SK-N-SH treated with all-trans-retinoic acid at 6 μM for 48 hours (cell line): ENCODE data around the gene FAM117A.
A peak's percentile ranks its signal among the peaks of the same experiment; 100 is the strongest.

ENCODE experiments used
- ATAC-seq: fragments of 200-7000 bp; cut with Tn5 transposase; 3 replicates; pipeline ENCODE4 v1.9.1; 2020; ENCODE audit warnings: mild to moderate bottlenecking, moderate library complexity
- ARNTL ChIP-seq: fragments of 450-650 bp; formaldehyde crosslinking; IDR thresholded peaks from 2 replicates; pipeline ENCODE4 v1.5.0; 2020; ENCODE audit warnings: low read depth, mild to moderate bottlenecking, moderate library complexity, borderline replicate concordance
- BACH2 ChIP-seq: fragments of 250-450 bp; sonication (Bioruptor Pico); IDR thresholded peaks from 2 replicates; pipeline ENCODE4 v1.9.0; 2021; ENCODE audit warnings: mild to moderate bottlenecking, borderline replicate concordance
- ESRRG ChIP-seq: fragments of 250-450 bp; sonication (Bioruptor Pico); IDR thresholded peaks from 2 replicates; pipeline ENCODE4 v1.6.1; 2021; ENCODE audit warnings: mild to moderate bottlenecking
- GLIS3 ChIP-seq: fragments of 250-450 bp; sonication (Bioruptor Pico); IDR thresholded peaks from 2 replicates; pipeline ENCODE4 v1.5.0; 2020; ENCODE audit warnings: mild to moderate bottlenecking, moderate library complexity
- ISL1 ChIP-seq: fragments of 250-450 bp; sonication (Bioruptor Pico); IDR thresholded peaks from 2 replicates; pipeline ENCODE4 v2.1.2; 2022; ENCODE audit warnings: mild to moderate bottlenecking, moderate library complexity
- OSR1 ChIP-seq: fragments of 250-450 bp; sonication (Bioruptor Pico); IDR thresholded peaks from 2 replicates; pipeline ENCODE4 v1.8.0; 2022; ENCODE audit warnings: moderate library complexity, mild to moderate bottlenecking, inconsistent platforms
- PPARA ChIP-seq: fragments of 250-450 bp; sonication (Bioruptor Pico); IDR thresholded peaks from 2 replicates; pipeline ENCODE4 v1.5.0; 2020; ENCODE audit warnings: mild to moderate bottlenecking, borderline replicate concordance
- RARB ChIP-seq: fragments of 250-450 bp; sonication (Bioruptor Pico); IDR thresholded peaks from 2 replicates; pipeline ENCODE4 v1.8.0; 2021; ENCODE audit warnings: mild to moderate bottlenecking, moderate library complexity
- SNAI2 ChIP-seq: fragments of 250-450 bp; sonication (Bioruptor Pico); IDR thresholded peaks from 2 replicates; pipeline ENCODE4 v1.5.0; 2020; ENCODE audit warnings: mild to moderate bottlenecking, moderate library complexity
- TCF4 ChIP-seq: fragments of 250-450 bp; sonication (Bioruptor Pico); IDR thresholded peaks from 2 replicates; pipeline ENCODE4 v1.8.0; 2021; ENCODE audit warnings: mild to moderate bottlenecking, moderate library complexity, borderline replicate concordance
- TOX ChIP-seq: fragments of 250-450 bp; sonication (Bioruptor Pico); IDR thresholded peaks from 2 replicates; pipeline ENCODE4 v1.8.0; 2021; ENCODE audit warnings: mild to moderate bottlenecking, moderate library complexity, borderline replicate concordance
- ZC3H10 ChIP-seq: fragments of 250-450 bp; sonication (Bioruptor Pico); IDR thresholded peaks from 2 replicates; pipeline ENCODE4 v1.5.1; 2021; ENCODE audit warnings: mild to moderate bottlenecking, moderate library complexity
- ZFP3 ChIP-seq: fragments of 250-450 bp; sonication (Bioruptor Pico); IDR thresholded peaks from 2 replicates; pipeline ENCODE4 v1.5.0; 2020; ENCODE audit warnings: mild to moderate bottlenecking, moderate library complexity
- ZNF565 ChIP-seq: fragments of 450-650 bp; formaldehyde crosslinking; conservative IDR thresholded peaks from 2 replicates; pipeline ENCODE4 v1.5.0; 2020; ENCODE audit warnings: low read depth, mild to moderate bottlenecking, moderate library complexity
- ZNF8 ChIP-seq: fragments of 450-650 bp; formaldehyde crosslinking; IDR thresholded peaks from 2 replicates; pipeline ENCODE4 v1.5.0; 2020; ENCODE audit warnings: mild to moderate bottlenecking, moderate library complexity
- TF ChIP-seq, protein P1 (sequence below): fragments of 250-450 bp; sonication (Bioruptor Pico); IDR thresholded peaks from 2 replicates; pipeline ENCODE4 v1.8.0; 2021; ENCODE audit warnings: low read depth, mild to moderate bottlenecking, moderate library complexity, borderline replicate concordance
- TF ChIP-seq, protein P2 (sequence below): fragments of 250-450 bp; sonication (Bioruptor Pico); IDR thresholded peaks from 2 replicates; pipeline ENCODE4 v1.5.0; 2020; ENCODE audit warnings: mild to moderate bottlenecking, moderate library complexity
- TF ChIP-seq, protein P3 (sequence below): fragments of 250-450 bp; sonication (Bioruptor Pico); IDR thresholded peaks from 2 replicates; pipeline ENCODE4 v1.5.1; 2020; ENCODE audit warnings: low read depth, mild to moderate bottlenecking, moderate library complexity
- TF ChIP-seq, protein P4 (sequence below): fragments of 250-450 bp; sonication (Bioruptor Pico); IDR thresholded peaks from 2 replicates; pipeline ENCODE4 v1.5.1; 2021; ENCODE audit warnings: mild to moderate bottlenecking, moderate library complexity

FAM117A gene

DNA sequence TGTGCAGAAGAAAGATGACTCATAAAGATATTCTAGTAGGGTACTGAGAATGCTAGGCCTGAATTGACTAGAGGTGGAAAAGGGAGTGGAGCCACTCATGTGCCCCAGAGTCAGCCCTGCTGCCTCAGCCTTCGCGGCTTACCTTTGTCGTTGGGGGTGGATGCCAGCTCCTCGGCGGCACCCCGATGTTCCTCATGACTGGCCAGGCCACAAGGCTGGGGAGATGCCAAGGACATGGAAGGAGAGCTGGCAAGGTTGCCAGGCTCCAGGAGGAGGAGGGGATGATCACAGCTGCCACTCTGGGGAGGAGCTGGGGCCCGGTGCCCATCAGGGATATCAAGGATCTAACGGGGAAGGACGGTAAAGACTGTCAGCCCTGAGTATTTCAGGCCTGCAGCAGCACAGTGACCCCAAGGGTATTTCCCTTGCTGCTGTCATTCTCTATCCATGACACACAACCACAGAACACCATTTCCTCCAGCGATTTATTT, 46.5 kb downstream of the FAM117A start:
- TF ChIP-seq ZNF565 (CRISPR knock-in tag) = no peak
- no peak for TF ChIP-seq ISL1
- TF ChIP-seq, protein P1, sequence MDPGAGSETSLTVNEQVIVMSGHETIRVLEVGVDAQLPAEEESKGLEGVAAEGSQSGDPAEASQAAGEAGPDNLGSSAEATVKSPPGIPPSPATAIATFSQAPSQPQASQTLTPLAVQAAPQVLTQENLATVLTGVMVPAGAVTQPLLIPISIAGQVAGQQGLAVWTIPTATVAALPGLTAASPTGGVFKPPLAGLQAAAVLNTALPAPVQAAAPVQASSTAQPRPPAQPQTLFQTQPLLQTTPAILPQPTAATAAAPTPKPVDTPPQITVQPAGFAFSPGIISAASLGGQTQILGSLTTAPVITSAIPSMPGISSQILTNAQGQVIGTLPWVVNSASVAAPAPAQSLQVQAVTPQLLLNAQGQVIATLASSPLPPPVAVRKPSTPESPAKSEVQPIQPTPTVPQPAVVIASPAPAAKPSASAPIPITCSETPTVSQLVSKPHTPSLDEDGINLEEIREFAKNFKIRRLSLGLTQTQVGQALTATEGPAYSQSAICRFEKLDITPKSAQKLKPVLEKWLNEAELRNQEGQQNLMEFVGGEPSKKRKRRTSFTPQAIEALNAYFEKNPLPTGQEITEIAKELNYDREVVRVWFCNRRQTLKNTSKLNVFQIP (CRISPR knock-in tag) = no peak
- TF ChIP-seq, protein P2, sequence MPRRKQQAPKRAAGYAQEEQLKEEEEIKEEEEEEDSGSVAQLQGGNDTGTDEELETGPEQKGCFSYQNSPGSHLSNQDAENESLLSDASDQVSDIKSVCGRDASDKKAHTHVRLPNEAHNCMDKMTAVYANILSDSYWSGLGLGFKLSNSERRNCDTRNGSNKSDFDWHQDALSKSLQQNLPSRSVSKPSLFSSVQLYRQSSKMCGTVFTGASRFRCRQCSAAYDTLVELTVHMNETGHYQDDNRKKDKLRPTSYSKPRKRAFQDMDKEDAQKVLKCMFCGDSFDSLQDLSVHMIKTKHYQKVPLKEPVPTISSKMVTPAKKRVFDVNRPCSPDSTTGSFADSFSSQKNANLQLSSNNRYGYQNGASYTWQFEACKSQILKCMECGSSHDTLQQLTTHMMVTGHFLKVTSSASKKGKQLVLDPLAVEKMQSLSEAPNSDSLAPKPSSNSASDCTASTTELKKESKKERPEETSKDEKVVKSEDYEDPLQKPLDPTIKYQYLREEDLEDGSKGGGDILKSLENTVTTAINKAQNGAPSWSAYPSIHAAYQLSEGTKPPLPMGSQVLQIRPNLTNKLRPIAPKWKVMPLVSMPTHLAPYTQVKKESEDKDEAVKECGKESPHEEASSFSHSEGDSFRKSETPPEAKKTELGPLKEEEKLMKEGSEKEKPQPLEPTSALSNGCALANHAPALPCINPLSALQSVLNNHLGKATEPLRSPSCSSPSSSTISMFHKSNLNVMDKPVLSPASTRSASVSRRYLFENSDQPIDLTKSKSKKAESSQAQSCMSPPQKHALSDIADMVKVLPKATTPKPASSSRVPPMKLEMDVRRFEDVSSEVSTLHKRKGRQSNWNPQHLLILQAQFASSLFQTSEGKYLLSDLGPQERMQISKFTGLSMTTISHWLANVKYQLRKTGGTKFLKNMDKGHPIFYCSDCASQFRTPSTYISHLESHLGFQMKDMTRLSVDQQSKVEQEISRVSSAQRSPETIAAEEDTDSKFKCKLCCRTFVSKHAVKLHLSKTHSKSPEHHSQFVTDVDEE (CRISPR knock-in tag) = no peak
- ATAC-seq = no peak

DNA sequence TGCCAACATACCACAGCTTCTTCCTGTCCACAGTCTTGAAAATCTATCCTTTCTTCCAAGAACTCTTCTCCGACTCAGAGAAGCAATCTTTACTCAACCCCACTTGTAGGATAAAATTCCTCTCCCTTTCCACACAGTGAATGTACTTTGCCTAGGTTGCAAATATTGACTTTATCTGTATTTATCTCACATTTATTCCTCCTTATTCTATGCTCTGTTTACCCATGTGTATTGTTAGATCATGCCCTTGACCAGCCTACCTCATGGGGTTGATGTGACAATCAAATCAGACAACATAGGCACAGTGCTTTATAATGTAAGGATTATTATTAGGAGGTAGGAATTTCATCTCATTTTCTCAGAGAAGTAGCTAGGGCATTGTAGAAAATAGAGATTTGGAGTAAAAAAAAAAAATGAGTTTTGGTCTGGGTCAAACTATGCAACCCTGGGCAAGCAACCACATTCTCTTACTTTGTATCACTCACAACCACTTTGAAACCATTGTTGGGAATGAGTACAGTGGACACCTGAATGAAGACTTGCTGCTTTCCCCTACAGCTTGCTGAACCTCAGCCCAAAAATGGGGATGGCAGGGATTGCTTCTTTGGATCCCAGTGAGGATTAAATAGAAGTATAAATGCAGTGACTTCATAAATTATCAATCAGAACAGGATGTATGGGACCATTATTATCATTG, 47.1 kb downstream of the FAM117A start:
- ATAC-seq = no peak
- TF ChIP-seq TCF4 (CRISPR knock-in tag) = no peak
- TF ChIP-seq BACH2 (CRISPR knock-in tag) = no peak

DNA sequence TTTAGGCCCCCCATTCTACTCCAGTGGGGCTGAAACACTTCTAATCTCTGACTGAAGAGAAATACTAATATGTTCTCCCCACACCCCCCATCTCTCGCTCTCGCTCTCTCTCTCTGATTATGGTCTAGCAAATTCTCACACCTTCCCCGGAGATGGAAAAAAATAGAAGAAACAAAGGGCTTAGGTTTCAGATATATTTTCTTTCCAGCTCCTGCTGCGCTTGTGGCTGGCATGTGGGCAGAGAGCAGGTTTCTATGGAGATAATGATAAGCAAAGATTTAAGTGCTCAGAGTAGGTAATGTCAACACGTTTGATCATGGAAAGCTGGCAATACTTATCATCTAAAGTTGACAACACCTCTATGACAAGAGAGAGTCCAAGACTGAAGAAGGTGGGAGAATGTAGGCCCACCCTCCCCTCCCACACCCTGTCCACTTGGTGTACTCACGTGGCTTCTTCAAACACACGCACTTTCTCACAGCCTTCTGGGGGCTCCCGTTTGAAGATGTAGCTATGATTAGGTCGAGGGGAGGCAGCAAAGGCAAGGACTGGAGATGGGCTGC, 48.1 kb downstream of the FAM117A start:
- TF ChIP-seq ZC3H10 (CRISPR knock-in tag) = no peak
- TF ChIP-seq, all 23 proteins: peak for 0

DNA sequence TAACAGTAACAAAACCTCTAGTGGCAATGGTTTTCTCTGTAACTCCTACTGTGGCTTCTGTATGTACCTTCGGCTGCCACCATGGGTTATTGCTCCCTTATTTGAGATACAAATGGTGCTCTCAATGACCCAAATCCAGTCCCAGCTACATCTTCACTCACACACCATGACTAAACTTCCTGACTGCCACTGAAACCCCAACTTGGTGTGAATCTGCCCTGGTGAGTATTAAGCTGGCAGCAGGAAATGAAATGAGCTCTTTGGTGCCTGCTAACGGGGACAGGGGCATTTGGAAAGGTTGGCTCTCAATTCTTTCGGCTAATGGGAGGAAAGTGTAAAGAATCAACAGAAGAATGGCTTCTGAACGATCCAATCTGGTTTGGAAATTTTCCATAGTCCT, 48.7 kb downstream of the FAM117A start:
- TF ChIP-seq TOX (CRISPR knock-in tag) (no peak), GLIS3 (CRISPR knock-in tag) (no peak), ZNF8 (no peak), ISL1 (no peak), ESRRG (CRISPR knock-in tag) (no peak), ZNF565 (CRISPR knock-in tag) (no peak), RARB (CRISPR knock-in tag) (no peak), ARNTL (no peak)
- ATAC-seq = no peak

More for the DNA sequence above, 48.1 kb downstream of the FAM117A start:
- no peak for ATAC-seq

DNA sequence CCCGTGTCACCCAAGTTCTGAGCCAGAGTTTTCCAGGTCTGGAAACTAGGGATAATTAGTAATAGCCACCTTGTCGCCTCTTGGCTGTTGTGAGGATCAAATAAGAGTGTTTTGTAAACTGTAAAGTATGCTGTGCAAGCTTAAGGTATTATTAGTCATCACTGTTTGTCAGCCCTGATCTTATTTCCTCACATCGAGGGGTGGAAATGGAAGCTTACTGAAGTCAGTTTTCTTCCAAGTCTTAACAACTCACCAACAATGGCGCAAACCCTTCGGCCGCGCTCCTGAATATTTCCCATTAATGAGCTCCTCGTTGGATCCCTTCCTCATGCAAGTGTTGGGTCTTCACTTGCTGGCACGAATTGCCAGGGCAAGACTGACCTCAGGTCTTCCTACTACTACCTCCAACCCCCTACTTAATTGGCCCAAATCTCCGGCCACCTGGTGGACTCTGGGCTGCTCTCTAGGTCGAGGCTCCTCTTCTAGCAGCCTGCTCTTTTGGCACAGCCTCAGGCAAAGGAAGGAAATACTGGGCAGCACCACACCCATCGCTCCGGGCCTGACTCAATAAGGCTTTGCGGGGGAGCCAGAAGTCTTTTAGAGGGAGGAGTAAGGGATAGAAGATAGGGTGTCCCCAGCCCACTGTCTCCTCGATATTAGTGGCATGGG, 55.3 kb downstream of the FAM117A start:
- no peak for ATAC-seq
- TF ChIP-seq ESRRG (CRISPR knock-in tag) = no peak
- TF ChIP-seq, protein P3, sequence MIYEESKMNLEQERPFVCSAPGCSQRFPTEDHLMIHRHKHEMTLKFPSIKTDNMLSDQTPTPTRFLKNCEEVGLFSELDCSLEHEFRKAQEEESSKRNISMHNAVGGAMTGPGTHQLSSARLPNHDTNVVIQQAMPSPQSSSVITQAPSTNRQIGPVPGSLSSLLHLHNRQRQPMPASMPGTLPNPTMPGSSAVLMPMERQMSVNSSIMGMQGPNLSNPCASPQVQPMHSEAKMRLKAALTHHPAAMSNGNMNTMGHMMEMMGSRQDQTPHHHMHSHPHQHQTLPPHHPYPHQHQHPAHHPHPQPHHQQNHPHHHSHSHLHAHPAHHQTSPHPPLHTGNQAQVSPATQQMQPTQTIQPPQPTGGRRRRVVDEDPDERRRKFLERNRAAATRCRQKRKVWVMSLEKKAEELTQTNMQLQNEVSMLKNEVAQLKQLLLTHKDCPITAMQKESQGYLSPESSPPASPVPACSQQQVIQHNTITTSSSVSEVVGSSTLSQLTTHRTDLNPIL (CRISPR knock-in tag) = no peak

DNA sequence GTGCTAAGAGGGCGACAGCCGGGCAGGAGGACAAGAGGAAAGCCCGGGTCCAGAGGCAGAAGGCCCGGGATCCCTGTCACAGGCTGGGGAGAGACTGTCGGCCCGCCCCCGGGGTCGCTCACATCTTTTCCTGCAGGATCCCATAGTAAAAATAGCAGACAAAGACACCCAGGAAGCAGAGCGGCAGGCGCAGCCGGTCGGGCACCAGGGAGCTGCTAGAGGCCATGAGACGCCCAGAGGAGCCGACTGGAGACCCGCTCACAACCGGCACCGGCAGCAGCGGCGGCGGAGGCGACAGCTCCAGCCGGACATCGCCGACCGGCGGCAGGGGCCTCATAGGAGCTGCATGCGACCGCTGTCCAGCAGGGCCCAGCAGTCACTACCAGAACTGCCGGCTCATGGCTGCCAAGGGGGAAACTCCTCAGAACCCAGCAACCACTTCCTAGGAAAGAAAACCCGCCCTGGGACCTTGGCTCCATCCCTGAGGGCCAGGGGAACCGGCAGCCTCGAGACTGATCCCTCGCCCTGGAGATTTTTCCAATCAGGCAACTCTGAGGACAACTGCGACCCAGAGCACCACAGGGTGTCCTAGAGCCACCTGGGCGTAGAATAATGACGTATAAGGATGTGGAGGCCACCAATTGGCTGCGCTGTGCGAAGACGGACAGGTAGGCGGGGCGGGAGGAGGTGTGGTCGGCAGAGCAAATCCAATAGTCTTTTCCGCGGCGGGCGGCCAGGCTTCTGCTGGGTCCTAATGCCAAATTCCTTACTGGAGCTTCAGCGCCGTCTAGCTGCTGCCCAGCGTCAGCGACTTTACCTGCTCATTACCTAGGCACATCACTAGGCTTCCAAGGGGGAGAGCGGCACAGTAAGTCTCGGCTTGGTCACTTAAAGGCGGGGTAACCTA, 56.1 kb downstream of the FAM117A start, which contains the start of gene SLC35B1:
SLC35B1 (minus strand) TSS at position 357 of the 907 bp plus-strand sequence; CDS start at position 226, 131 bp downstream.
- TF ChIP-seq BACH2 (CRISPR knock-in tag) (no peak), RARB (CRISPR knock-in tag) (no peak), OSR1 (CRISPR knock-in tag) (no peak), GLIS3 (CRISPR knock-in tag) (0 out of 2 replicates have a peak, but pooled peaks have one; percentile 18), PPARA (CRISPR knock-in tag) (no peak), TOX (CRISPR knock-in tag) (no peak), ESRRG (CRISPR knock-in tag) (no peak), ZC3H10 (CRISPR knock-in tag) (no peak), ZFP3 (CRISPR knock-in tag) (peak; percentile 25; the same call in 1 of the 2 replicates), TCF4 (CRISPR knock-in tag) (no peak), SNAI2 (no peak), ISL1 (no peak)
- TF ChIP-seq, protein P1 (CRISPR knock-in tag) = no peak; the same call in 1 of the 2 replicates
- TF ChIP-seq, protein P4, sequence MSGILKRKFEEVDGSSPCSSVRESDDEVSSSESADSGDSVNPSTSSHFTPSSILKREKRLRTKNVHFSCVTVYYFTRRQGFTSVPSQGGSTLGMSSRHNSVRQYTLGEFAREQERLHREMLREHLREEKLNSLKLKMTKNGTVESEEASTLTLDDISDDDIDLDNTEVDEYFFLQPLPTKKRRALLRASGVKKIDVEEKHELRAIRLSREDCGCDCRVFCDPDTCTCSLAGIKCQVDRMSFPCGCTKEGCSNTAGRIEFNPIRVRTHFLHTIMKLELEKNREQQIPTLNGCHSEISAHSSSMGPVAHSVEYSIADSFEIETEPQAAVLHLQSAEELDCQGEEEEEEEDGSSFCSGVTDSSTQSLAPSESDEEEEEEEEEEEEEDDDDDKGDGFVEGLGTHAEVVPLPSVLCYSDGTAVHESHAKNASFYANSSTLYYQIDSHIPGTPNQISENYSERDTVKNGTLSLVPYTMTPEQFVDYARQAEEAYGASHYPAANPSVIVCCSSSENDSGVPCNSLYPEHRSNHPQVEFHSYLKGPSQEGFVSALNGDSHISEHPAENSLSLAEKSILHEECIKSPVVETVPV (CRISPR knock-in tag) = no peak
- ATAC-seq = peak; percentile 98
